ENCODE data around the gene ASB4.
"Not testable (repeated sequence)": the region's sequence is repeated elsewhere in the genome, so short reads cannot be mapped to it uniquely, and the experiment has no call there.

The ASB4 gene

GRCh38 chr7:95545007-95545615, 59.4 kb downstream of the ASB4 start:
- TF ChIP-seq, protein P1, sequence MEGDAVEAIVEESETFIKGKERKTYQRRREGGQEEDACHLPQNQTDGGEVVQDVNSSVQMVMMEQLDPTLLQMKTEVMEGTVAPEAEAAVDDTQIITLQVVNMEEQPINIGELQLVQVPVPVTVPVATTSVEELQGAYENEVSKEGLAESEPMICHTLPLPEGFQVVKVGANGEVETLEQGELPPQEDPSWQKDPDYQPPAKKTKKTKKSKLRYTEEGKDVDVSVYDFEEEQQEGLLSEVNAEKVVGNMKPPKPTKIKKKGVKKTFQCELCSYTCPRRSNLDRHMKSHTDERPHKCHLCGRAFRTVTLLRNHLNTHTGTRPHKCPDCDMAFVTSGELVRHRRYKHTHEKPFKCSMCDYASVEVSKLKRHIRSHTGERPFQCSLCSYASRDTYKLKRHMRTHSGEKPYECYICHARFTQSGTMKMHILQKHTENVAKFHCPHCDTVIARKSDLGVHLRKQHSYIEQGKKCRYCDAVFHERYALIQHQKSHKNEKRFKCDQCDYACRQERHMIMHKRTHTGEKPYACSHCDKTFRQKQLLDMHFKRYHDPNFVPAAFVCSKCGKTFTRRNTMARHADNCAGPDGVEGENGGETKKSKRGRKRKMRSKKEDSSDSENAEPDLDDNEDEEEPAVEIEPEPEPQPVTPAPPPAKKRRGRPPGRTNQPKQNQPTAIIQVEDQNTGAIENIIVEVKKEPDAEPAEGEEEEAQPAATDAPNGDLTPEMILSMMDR (conservative IDR thresholded peaks at IDR 0.05; ENCODE audit: low read depth, low read length) = peak; percentile 86
- H3K4me3 ChIP-seq (ENCODE audit: low read depth, low read length) = peak overlapping the region; percentile 48
- DNase-seq (ENCODE audit: low read depth) = peak; percentile 91

- no peak overlapping the region for H3K4me3 ChIP-seq (ENCODE audit: low read depth, low read length)
- DNase-seq (ENCODE audit: low read depth) = no peak
- TF ChIP-seq, protein P1 (conservative IDR thresholded peaks at IDR 0.05; ENCODE audit: low read depth, low read length) = no peak
These were observed 59.9 kb downstream of the ASB4 start for GRCh38 chr7:95545673-95546072.

DNA sequence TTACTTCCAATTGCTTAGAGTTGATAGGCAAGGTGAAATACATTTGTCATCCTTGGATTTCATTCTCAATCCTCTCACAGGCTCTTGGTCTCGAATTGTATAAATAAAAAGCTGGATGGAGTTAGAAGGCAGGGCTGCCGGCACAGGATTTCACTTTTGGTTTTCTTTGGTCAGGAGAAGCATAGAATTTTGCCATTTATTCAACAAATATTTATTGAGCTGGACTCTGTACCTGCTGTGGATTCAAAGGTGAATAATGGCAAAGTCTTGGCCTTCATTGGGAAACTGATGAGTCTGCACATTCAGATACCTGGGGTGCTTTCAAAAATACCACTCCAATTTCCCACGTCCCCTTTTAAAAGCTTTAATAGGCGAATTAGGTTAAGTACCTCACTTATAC, 60.9 kb downstream of the ASB4 start:
- DNase-seq (ENCODE audit: low read depth) = no peak
- no peak overlapping the region for H3K4me3 ChIP-seq (ENCODE audit: low read depth, low read length)
- TF ChIP-seq, protein P1 (conservative IDR thresholded peaks at IDR 0.05; ENCODE audit: low read depth, low read length) = no peak

- H3K4me3 ChIP-seq (ENCODE audit: low read depth, low read length) = no peak overlapping the region
- DNase-seq (ENCODE audit: low read depth) = no peak
- TF ChIP-seq, protein P1 (conservative IDR thresholded peaks at IDR 0.05; ENCODE audit: low read depth, low read length) = no peak
These were observed 61.9 kb downstream of the ASB4 start for GRCh38 chr7:95547361-95548348.

DNA sequence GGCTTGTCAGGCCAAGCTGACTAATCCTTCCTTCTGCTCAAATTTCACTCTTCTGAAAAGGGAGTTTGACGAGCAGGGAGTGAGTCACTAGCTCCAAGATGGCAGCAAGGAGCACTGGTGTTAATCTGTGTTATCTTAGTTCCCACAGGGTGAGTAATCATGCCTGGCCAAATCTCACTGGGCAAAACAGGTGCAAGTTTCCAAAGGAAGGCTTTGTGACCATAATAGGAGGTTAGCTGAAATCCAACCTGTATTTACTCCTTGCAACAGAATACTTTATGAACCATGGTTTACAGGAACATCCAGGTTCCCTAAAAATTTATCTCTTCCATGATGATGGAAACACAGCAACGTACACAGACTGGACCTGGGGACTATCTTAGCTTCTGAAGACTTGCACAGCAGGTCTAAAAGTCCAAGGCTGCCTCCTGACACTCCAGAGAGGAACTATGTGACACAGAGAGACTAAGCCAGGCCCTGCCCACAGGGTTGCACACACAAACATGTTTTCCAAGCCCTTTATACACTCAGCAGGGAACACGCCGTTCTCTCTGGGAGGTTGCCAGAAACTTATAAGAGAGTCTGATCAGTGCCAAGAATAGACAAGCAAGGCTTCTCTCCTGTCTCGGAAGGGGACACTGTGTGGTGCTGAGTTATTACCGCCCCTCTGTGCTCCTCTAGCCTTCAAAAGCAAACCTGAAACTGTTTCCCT, 64.2 kb downstream of the ASB4 start:
- H3K4me3 ChIP-seq (ENCODE audit: low read depth, low read length) = no peak overlapping the region
- DNase-seq (ENCODE audit: low read depth) = peak; percentile 99
- TF ChIP-seq, protein P1 (conservative IDR thresholded peaks at IDR 0.05; ENCODE audit: low read depth, low read length) = no peak

GRCh38 chr7:95550546-95550945, 64.8 kb downstream of the ASB4 start:
- TF ChIP-seq, protein P1 (conservative IDR thresholded peaks at IDR 0.05; ENCODE audit: low read depth, low read length) = no peak
- peak; percentile 52 for DNase-seq (ENCODE audit: low read depth)
- H3K4me3 ChIP-seq (ENCODE audit: low read depth, low read length) = no peak overlapping the region

DNA sequence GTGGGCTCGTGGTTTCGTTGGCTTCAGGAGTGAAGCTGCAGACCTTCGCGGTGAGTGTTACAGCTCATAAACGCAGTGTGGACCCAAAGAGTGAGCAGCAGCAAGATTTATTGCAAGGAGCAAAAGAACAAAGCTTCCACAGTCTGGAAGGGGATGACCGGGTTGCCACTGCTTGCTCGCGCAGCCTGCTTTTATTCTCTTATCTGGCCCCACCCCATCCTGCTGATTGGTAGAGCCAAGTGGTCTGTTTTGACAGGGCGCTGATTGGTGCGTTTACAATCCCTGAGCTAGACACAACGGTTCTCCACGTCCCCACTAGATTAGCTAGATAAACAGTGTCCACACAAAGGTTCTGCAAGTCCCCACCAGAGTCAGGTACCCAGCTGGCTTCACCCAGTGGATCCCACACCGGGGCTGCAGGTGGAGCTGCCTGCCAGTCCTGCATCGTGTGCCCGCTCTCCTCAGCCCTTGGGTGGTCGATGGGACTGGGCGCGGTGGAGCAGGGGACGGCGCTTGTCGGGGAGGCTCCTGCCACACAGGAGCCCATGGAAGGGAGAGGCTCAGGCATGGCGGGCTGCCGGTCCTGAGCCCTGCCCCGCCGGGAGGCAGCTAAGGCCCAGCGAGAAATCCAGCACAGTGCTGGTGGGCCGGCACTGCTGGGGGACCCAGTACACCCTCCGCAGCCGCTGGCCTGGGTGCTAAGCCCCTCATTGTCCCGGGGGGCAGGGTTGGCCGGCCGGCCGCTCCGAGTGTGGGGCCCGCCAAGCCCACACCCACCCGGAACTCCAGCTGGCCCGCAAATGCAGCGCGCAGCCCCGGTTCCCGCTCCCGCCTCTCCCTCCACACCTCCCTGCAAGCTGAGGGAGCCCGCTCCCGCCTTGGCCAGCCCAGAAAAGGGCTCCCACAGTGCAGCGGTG, 66.5 kb downstream of the ASB4 start:
- H3K4me3 ChIP-seq (ENCODE audit: low read depth, low read length); DNase-seq (ENCODE audit: low read depth): not testable (repeated sequence)
